Gastroesophageal sphincter (tissue), 4 donors: ENCODE results near the gene RUFY4. TPM values are rescaled to one million over a fixed set of nuclear protein-coding genes. Genes with fewer than 3 reads are reported as not detected.

Source experiments
- ATAC-seq: fragments of 150-250 bp; one replicate; pipeline ENCODE4 v1.9.1; 2016; ENCODE audit warnings: mild to moderate bottlenecking, moderate library complexity
- H3K27ac ChIP-seq, 4 donors: fragments of 200-600 bp; sonication (generic) in 3 of 4; 1 replicate in 3 of 4; 2 replicates in 1 of 4; pipeline ENCODE4 v1.5.1; 2016 to 2019
- H3K27me3 ChIP-seq: fragments of 200-600 bp; sonication (generic); one replicate; pipeline ENCODE4 v1.5.1; 2019
- H3K36me3 ChIP-seq, 2 donors: fragments of 200-600 bp; sonication (generic); one replicate each; pipeline ENCODE4 v1.5.1; 2019; ENCODE audit warnings: control low read depth in 1 of 2
- H3K4me1 ChIP-seq, 3 donors: fragments of 200-600 bp; sonication (generic); 1 replicate in 2 of 3; 2 replicates in 1 of 3; pipeline ENCODE4 v1.5.1; 2016 to 2019; ENCODE audit warnings: control low read depth in 2 of 3
- H3K4me3 ChIP-seq, 2 donors: fragments of 200-600 bp; sonication (generic); one replicate each; pipeline ENCODE4 v1.5.1; 2019; ENCODE audit warnings: mild to moderate bottlenecking in 1 of 2, moderate library complexity in 1 of 2
- H3K9me3 ChIP-seq, 3 donors: fragments of 200-600 bp; sonication (generic); one replicate each; pipeline ENCODE4 v1.5.1; 2017 to 2019; ENCODE audit warnings: control low read depth in 2 of 3
- EP300 ChIP-seq: sonication (generic); formaldehyde crosslinking; IDR thresholded peaks from one replicate; pipeline ENCODE4 v1.6.1; 2017; ENCODE audit warnings: antibody characterized with exemption, mild to moderate bottlenecking
- POLR2A ChIP-seq, 2 donors: fragments of 450-650 bp; IDR thresholded peaks; one replicate each; pipeline ENCODE4 v1.6.1; 2017; ENCODE audit warnings: antibody characterized with exemption in 2 of 2, mild to moderate bottlenecking in 2 of 2, moderate library complexity in 1 of 2
- POLR2AphosphoS5 ChIP-seq: sonication (generic); formaldehyde crosslinking; IDR thresholded peaks from one replicate; pipeline ENCODE4 v1.6.1; 2017; ENCODE audit warnings: antibody characterized with exemption
- WGBS, 2 donors: methylation state at CpG; one replicate each; pipeline ENCODE4 v1.1.5; 2018; ENCODE audit warnings: low coverage in 1 of 2; 5-methylcytosine and 5-hydroxymethylcytosine counted together
- total RNA-seq, 4 donors: library from RNA; depleted of rRNA; stranded (reverse); fragments of >200 nt; gene quantifications; one replicate each; pipeline ENCODE4 v1.1.0, GENCODE V29; 2016
- TF ChIP-seq, protein P1 (sequence below), 4 experiments: fragments of 200-600 bp in 2 of 4; fragments of 450-650 bp in 2 of 4; sonication (generic) in 1 of 4; IDR thresholded peaks; one replicate each; pipeline ENCODE4 v1.5.1; 2017 to 2019; ENCODE audit warnings: antibody characterized with exemption in 4 of 4, mild to moderate bottlenecking in 2 of 4, moderate library complexity in 2 of 4

The RUFY4 gene
- total RNA-seq, 4 donors from 2014 or later = not detected

- H3K27ac ChIP-seq = no peak overlapping the region
- ATAC-seq = no peak
- no peaks in the 10 kb centered on the region for H3K36me3 ChIP-seq
- no peaks in the 10 kb centered on the region for H3K4me1 ChIP-seq
- WGBS, 2 donors = 76 to 79% methylated on average over 2 of the region's 2 CpGs
- peaks cover 14% of the 10 kb centered on the region for H3K27me3 ChIP-seq
- TF ChIP-seq EP300 (no peak), POLR2A (IDR thresholded peaks at IDR 0.05) (no peak), POLR2AphosphoS5 (no peak)
- TF ChIP-seq, protein P1, sequence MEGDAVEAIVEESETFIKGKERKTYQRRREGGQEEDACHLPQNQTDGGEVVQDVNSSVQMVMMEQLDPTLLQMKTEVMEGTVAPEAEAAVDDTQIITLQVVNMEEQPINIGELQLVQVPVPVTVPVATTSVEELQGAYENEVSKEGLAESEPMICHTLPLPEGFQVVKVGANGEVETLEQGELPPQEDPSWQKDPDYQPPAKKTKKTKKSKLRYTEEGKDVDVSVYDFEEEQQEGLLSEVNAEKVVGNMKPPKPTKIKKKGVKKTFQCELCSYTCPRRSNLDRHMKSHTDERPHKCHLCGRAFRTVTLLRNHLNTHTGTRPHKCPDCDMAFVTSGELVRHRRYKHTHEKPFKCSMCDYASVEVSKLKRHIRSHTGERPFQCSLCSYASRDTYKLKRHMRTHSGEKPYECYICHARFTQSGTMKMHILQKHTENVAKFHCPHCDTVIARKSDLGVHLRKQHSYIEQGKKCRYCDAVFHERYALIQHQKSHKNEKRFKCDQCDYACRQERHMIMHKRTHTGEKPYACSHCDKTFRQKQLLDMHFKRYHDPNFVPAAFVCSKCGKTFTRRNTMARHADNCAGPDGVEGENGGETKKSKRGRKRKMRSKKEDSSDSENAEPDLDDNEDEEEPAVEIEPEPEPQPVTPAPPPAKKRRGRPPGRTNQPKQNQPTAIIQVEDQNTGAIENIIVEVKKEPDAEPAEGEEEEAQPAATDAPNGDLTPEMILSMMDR (IDR thresholded peaks at IDR 0.05) = no peak
- peaks cover 0 to 5% (median 0%) of the 10 kb centered on the region in 3 donors for H3K9me3 ChIP-seq
- H3K4me3 ChIP-seq = no peak overlapping the region
Measured at GRCh38 chr2:218081063-218081462, 12.0 kb downstream of the RUFY4 start.

- Histone ChIP-seq H3K4me3 (no peak overlapping the region), H3K36me3 (no peaks in the 10 kb centered on the region), H3K27me3 (peaks cover 14% of the 10 kb centered on the region), H3K27ac (no peak overlapping the region), H3K4me1 (no peaks in the 10 kb centered on the region), H3K9me3 (peaks cover 0 to 12% (median 0%) of the 10 kb centered on the region in 3 donors)
- TF ChIP-seq POLR2AphosphoS5 (no peak), EP300 (no peak), POLR2A (IDR thresholded peaks at IDR 0.05) (no peak)
- TF ChIP-seq, protein P1 (IDR thresholded peaks at IDR 0.05) = no peak
- 76 to 80% methylated on average over 3 to 7 of the region's 7 CpGs for WGBS, 2 donors
- no peak for ATAC-seq
Measured at GRCh38 chr2:218081695-218082094, 12.6 kb downstream of the RUFY4 start.

- Histone ChIP-seq H3K9me3 (peaks cover 0 to 22% (median 0%) of the 10 kb centered on the region in 3 donors), H3K27ac (no peak overlapping the region), H3K4me1 (no peaks in the 10 kb centered on the region), H3K27me3 (peaks cover 14% of the 10 kb centered on the region), H3K36me3 (no peaks in the 10 kb centered on the region), H3K4me3 (no peak overlapping the region)
- WGBS, 2 donors = 60 to 70% methylated on average over 11 of the region's 14 CpGs
- no peak for ATAC-seq
- TF ChIP-seq POLR2AphosphoS5 = no peak
- TF ChIP-seq, protein P1 (IDR thresholded peaks at IDR 0.05) = no peak
Measured at GRCh38 chr2:218082586-218083351, 13.7 kb downstream of the RUFY4 start.

DNA sequence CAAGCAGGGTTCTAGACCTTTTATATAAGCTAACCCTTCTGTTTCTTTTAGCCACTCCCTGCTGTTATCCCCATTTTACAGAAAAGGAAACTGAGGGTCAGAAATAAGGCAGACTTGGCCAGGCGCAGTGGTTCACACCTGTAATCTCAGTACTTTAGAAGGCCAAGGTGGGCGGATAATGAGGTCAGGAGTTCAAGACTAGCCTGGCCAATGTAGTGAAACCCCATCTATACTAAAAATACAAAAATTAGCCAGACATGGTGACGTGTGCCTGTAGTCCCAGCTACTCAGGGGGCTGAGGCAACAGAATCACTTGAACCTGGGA lies 14.3 kb downstream of the RUFY4 start:
- WGBS, 2 donors = 80% methylated on average over 2 of the region's 3 CpGs; no CpG with 5 or more reads in 1 of the 2 donors
- peaks cover 0 to 24% (median 0%) of the 10 kb centered on the region in 3 donors for H3K9me3 ChIP-seq
- no peaks in the 10 kb centered on the region for H3K4me1 ChIP-seq
- peaks cover 14% of the 10 kb centered on the region for H3K27me3 ChIP-seq
- TF ChIP-seq, protein P1 (IDR thresholded peaks at IDR 0.05) = no peak
- TF ChIP-seq EP300 = no peak
- TF ChIP-seq POLR2A (IDR thresholded peaks at IDR 0.05) = no peak
- TF ChIP-seq POLR2AphosphoS5 = no peak
- ATAC-seq = no peak
- no peak overlapping the region for H3K4me3 ChIP-seq
- H3K27ac ChIP-seq = no peak overlapping the region
- H3K36me3 ChIP-seq = no peaks in the 10 kb centered on the region

- Histone ChIP-seq H3K36me3 (no peaks in the 10 kb centered on the region), H3K4me1 (no peaks in the 10 kb centered on the region), H3K27ac (no peak overlapping the region), H3K9me3 (peaks cover 0 to 24% (median 0%) of the 10 kb centered on the region in 3 donors), H3K27me3 (peaks cover 19% of the 10 kb centered on the region), H3K4me3 (no peak overlapping the region)
- no peak for ATAC-seq
- no peak for TF ChIP-seq POLR2A (IDR thresholded peaks at IDR 0.05)
- TF ChIP-seq POLR2AphosphoS5 = no peak
- TF ChIP-seq, protein P1 (IDR thresholded peaks at IDR 0.05) = no peak
Measured at GRCh38 chr2:218086478-218086877, 17.4 kb downstream of the RUFY4 start.
